Right cardiac atrium (tissue), 5 donors: Measurements from ENCODE around the gene YPEL3. TPM values are rescaled to one million over a fixed set of nuclear protein-coding genes. Genes with fewer than 3 reads are reported as not detected.
"Not testable (repeated sequence)": the region's sequence is repeated elsewhere in the genome, so short reads cannot be mapped to it uniquely, and the experiment has no call there.

Source experiments
- ATAC-seq, 2 donors: fragments of 200-7000 bp; cut with Tn5 transposase; one replicate each; pipeline versions ENCODE4 v1.8.0 to v1.9.1; 2020; ENCODE audit warnings: moderate library complexity in 2 of 2, mild to moderate bottlenecking in 1 of 2
- DNase-seq, 3 donors: peaks; one replicate each; pipeline ENCODE4 v3.0.0-alpha.2; 2020
- H3K27ac ChIP-seq: one replicate; pipeline ENCODE4 v1.5.1; 2013; ENCODE audit warnings: mild to moderate bottlenecking, low read length, control low read depth, moderate library complexity
- H3K27me3 ChIP-seq: one replicate; pipeline ENCODE4 v1.6.1; 2013; ENCODE audit not compliant: control insufficient read depth, insufficient read depth
- H3K4me1 ChIP-seq: one replicate; pipeline ENCODE4 v1.6.1; 2013; ENCODE audit warnings: low read length; ENCODE audit not compliant: control insufficient read depth, insufficient read depth
- H3K4me3 ChIP-seq: one replicate; pipeline ENCODE4 v1.5.1; 2013; ENCODE audit warnings: low read length, control low read depth
- H3K9me3 ChIP-seq: one replicate; pipeline ENCODE4 v1.6.1; 2013; ENCODE audit warnings: low read length; ENCODE audit not compliant: control insufficient read depth
- WGBS: extraction: QIAGEN DNeasy Blood & Tissue Kit; methylation state at CpG from one replicate; pipeline ENCODE4 v1.1.7; 2013; 5-methylcytosine and 5-hydroxymethylcytosine counted together
- intact Hi-C, 4 donors: fragments of 100-400 bp; cut with DNase I; formaldehyde crosslinking; loops; one replicate each; pipeline versions ENCODE4 v1.11.0 to v1.14.0; 2022 to 2023
- polyA plus RNA-seq: library from polyadenylated mRNA; stranded (reverse); fragments of 200-250 nt; gene quantifications from one replicate; pipeline ENCODE4 v1.2.3, GENCODE V29; 2013
- total RNA-seq, 4 donors: library from RNA; stranded (reverse); fragmentation: NEBNext Ultra II Directional; extraction: Animal tissue kit (Norgen Biotek cat#: 25700); gene quantifications; one replicate each; pipeline ENCODE4 v1.2.1, GENCODE V29; 2021
- donor health status: healthy with polysubstance abuse.
- donor health status: DM: no; HTN: yes; CAD: no.
- donor health status: DM: no; HTN: no; CAD: no.
- donor health status: DM: no; HTN: yes; CAD: no; lungs with severe emphysema.
- donor health status: DM: yes; HTN: yes; CAD: no.

The YPEL3 gene
- total and polyA plus RNA-seq, 5 donors = 54.4 to 118 (median 71.8) TPM

DNA sequence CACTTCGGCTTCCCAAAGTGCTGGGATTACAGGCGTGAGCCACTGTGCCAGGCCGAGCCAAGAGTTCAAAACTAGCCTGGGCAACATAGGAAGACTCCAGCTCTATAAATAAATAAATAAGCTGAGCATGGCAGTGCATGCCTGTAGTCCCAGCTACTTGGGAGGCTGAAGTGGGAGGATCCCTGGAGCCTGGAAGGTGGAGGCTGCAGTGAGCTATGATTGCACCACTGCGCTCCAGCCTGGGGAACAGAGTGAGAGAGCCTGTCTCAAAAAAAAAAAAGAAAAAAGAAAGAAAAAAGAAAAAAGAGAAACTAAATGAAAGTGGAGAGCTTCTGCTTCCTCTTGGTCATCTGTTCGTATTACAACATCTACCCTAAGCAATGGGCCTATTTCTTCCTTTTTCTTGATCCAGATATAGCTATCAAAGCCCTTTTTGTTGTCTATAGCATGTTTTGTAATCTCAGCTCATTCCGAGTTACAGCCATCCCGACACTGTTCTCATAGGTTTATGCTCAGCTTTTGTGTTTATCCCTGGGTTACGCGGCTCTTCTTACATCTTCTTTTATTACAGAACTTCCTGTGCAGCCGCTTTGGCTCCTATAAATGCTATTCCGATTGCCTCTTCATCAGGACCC lies 41.1 kb upstream of the YPEL3 start:
- Histone ChIP-seq H3K27me3 (no peaks in the 10 kb centered on the region), H3K27ac (no peak overlapping the region), H3K4me1 (peaks cover under 1% of the 10 kb centered on the region), H3K9me3 (no peaks in the 10 kb centered on the region), H3K4me3 (no peak overlapping the region)
- WGBS = 68% methylated on average over 11 of the region's 11 CpGs
- ATAC-seq = peak in 1 of 2 donors; percentile 32
- intact Hi-C loops = no loop called here
- DNase-seq = peak in 1 of 3 donors; percentile 23

DNA sequence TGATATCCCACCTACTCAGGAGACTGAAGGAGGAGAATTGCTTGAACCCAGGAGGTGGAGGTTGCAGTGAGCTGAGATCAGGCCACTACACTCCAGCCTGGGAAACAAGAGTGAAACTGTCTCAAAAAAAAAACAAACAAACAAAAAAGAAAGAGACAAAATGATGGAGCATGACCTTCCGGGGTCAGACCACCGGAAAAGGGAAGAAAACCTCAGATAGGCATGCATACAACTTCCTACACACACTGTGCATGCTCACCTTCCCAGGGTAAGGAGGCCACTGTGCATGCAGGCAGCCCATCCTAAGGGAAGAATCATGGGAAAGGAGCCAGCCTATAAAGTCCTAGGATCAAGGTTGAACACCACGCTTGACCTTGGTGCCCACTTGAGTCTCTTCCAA lies 36.6 kb upstream of the YPEL3 start:
- DNase-seq (no peak), ATAC-seq (no peak)
- Histone ChIP-seq H3K4me1 (peaks cover 3% of the 10 kb centered on the region), H3K4me3 (no peak overlapping the region), H3K27ac (no peak overlapping the region), H3K9me3 (no peaks in the 10 kb centered on the region), H3K27me3 (no peaks in the 10 kb centered on the region)
- 64% methylated on average over 3 of the region's 3 CpGs for whole genome bisulfite sequencing
- intact Hi-C loops = no loop called here

DNA sequence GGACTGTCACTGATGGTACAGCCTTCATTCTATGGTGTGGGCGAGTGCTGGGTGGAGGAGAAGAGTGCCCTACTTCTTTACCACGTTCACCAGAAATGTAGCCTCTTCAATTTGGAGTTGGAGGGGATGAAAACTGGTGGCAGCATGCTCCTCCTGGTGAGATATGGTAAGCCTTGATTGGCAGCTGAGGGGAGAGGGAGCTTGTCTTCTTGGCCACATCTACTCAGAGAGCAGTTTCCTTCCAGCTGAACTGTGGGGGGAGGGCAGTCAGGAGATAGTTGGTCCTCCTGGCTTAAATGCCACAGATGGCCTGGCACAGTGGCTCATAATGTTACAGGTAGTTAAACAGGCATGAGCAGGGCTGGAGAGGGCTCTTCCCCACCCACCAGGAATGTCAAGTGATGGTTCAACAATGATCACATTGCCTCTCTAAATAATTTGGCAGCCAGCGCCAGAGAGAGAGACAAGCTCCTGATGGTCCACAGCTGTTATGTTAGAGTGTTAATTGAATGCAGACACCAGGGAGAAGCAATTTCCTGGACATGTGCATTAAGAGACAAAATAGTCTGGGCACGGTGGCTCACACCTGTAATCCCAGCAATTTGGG lies 36.0 kb upstream of the YPEL3 start:
- 46% methylated on average over 4 of the region's 4 CpGs for WGBS
- Histone ChIP-seq H3K4me1 (peaks cover 3% of the 10 kb centered on the region), H3K4me3 (no peak overlapping the region), H3K27me3 (no peaks in the 10 kb centered on the region), H3K9me3 (no peaks in the 10 kb centered on the region), H3K27ac (no peak overlapping the region)
- peak in 1 of 3 donors; percentile 19 for DNase-seq
- no peak for ATAC-seq
- intact Hi-C loops = no loop called here

DNA sequence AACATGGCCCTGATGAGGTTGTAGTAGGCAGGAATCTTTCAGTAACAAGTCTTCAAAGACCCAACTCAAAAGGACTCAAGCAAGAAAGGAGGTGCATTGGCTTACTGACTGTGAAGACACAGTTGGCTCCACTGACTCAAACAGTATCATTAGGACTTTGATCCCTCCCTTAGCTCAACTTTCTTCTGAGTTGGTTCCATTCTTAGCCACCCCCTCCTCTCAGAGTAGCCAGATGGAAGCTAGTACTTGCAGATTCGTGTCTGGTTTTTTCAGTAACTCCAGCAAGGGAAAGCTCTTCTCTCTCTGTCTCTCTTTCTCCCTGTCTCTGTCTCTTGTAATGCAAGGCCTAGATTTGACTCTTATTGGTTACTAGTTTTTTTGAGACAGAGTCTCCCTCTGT lies 32.0 kb upstream of the YPEL3 start:
- no peak overlapping the region for H3K27ac ChIP-seq
- no peaks in the 10 kb centered on the region for H3K9me3 ChIP-seq
- no peak for ATAC-seq
- H3K4me1 ChIP-seq = peaks cover 3% of the 10 kb centered on the region
- 98% methylated on average over 1 of the region's 1 CpG for WGBS
- no peaks in the 10 kb centered on the region for H3K27me3 ChIP-seq
- no peak for DNase-seq
- intact Hi-C loops = no loop called here
- H3K4me3 ChIP-seq = no peak overlapping the region

DNA sequence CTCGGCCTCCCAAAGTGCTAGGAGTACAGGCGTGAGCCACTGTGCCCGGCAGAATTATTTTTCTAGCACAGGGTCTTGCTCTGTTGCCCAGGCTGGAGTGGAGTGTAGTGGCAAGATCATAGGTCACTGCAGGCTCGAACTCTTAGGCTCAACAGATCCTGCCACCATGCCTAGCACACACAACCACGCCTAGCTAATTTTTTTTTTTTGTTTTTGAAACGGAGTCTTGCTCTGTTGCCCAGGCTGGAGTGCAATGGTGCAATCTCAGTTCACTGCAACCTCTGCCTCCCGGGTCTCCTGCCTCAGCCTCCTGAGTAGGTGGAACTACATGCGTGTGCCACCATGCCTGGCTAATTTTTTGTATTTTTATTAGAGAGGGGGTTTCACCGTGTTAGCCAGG lies 29.7 kb upstream of the YPEL3 start:
- H3K4me1 ChIP-seq, H3K27me3 ChIP-seq, H3K9me3 ChIP-seq, H3K4me3 ChIP-seq, intact Hi-C loops, H3K27ac ChIP-seq, ATAC-seq: not testable (repeated sequence)
- peak in 1 of 3 donors; percentile 32 for DNase-seq
- 92% methylated on average over 9 of the region's 9 CpGs for WGBS

DNA sequence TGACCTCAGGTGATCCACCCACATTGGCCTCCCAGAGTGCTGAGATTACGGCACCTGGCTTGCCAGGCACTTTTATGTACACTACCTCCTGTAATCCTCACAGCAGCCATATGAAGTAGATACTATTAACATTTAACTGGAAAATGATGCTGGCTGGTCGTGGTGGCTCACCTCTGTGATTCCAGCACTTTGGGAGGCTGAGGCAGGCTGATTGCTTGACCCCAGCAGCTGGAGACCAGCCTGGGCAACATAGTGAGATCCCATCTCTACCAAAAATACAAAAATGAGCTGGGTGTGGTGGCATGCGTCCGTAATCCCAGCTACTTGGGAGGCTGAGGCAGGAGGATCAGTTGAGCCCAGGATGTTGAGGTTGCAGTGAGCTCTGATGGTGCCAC lies 29.0 kb upstream of the YPEL3 start:
- no peak overlapping the region for H3K4me3 ChIP-seq
- 93% methylated on average over 4 of the region's 4 CpGs for WGBS
- H3K4me1 ChIP-seq = peaks cover 3% of the 10 kb centered on the region
- no peak overlapping the region for H3K27ac ChIP-seq
- DNase-seq (peak in 1 of 3 donors; percentile 13), ATAC-seq (no peak)
- H3K27me3 ChIP-seq = no peaks in the 10 kb centered on the region
- intact Hi-C loops = no loop called here
- H3K9me3 ChIP-seq = no peaks in the 10 kb centered on the region

DNA sequence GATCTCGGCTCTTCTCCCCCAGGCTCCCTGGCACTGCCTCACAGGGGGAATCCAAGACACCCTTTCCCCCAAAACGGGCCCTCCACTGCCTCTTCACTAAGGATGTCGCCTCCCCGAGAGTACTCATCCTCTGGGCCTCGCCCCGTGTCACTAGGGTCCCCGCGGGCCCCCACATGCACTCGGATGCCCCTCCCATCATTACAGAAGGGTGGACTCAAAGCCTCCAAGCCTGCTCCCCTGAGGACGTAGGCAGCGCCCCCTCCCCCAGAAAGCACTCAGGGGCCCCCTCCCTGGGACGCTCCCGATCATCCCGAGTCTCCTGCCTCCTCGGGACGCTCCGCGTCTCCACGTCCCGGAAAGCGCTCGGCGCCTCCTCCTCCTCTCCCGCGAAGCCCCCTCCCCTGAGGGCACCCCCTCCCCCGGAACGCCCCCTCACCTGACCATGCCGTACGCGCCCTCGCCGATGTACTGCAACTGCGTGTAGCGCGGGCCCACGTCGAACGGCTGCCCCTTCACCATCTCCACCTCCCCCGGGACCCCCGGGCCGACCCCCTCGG lies 26.7 kb upstream of the YPEL3 start:
- Histone ChIP-seq H3K9me3 (no peaks in the 10 kb centered on the region), H3K4me3 (peak overlapping the region; percentile 93), H3K4me1 (peaks cover 3% of the 10 kb centered on the region), H3K27ac (peak overlapping the region; percentile 92), H3K27me3 (no peaks in the 10 kb centered on the region)
- DNase-seq = no peak
- intact Hi-C loops = no loop called here
- under 1% methylated on average over 42 of the region's 42 CpGs for WGBS
- peak; percentile 29 to 33 for ATAC-seq

DNA sequence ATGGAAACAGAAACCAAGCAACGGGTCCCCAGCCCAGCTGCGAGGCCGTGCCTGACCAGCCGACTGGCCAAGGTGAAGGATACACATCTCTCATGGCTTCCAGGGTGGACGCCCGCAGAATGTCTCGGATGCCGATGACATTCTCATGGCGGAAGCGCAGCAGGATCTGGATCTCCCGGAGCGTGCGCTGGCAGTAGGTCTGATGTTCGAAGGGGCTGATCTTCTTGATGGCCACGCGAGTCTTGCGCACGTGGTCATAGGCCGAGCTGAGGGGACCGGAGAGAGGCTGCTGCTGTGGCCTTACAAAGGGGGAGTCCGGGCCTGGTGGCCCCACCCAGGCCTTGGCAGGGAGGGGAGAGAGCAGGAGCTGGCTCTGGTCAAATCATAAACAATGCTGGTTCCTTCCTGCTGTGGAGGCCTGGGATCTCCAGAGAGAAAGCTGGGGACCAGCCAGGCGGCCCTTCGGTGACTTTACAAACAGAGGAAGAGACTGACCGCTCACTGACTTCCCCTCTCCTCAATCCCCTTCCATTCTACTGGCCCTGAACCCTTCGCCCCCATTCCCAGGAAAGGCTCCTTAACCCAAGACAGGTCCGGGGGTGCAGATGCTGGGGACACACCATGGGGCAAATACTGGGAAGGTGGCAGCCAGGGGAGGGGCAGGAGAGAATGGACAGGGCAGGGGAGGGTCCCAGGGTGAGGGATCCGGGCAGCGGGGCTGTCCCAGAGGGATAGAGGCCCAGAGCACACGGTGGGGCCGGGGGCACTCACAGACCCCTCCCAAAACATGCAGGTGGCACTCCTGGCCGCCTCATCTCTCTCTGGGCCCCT lies 25.9 kb upstream of the YPEL3 start:
- peaks cover 3% of the 10 kb centered on the region for H3K4me1 ChIP-seq
- intact Hi-C loops = no loop called here
- ATAC-seq = peak; percentile 85 to 92
- H3K4me3 ChIP-seq = peak overlapping the region; percentile 93
- no peaks in the 10 kb centered on the region for H3K9me3 ChIP-seq
- DNase-seq = peak; percentile 90 to 95 (median 95)
- peak overlapping the region; percentile 92 for H3K27ac ChIP-seq
- H3K27me3 ChIP-seq = no peaks in the 10 kb centered on the region
- WGBS = 35% methylated on average over 31 of the region's 31 CpGs

DNA sequence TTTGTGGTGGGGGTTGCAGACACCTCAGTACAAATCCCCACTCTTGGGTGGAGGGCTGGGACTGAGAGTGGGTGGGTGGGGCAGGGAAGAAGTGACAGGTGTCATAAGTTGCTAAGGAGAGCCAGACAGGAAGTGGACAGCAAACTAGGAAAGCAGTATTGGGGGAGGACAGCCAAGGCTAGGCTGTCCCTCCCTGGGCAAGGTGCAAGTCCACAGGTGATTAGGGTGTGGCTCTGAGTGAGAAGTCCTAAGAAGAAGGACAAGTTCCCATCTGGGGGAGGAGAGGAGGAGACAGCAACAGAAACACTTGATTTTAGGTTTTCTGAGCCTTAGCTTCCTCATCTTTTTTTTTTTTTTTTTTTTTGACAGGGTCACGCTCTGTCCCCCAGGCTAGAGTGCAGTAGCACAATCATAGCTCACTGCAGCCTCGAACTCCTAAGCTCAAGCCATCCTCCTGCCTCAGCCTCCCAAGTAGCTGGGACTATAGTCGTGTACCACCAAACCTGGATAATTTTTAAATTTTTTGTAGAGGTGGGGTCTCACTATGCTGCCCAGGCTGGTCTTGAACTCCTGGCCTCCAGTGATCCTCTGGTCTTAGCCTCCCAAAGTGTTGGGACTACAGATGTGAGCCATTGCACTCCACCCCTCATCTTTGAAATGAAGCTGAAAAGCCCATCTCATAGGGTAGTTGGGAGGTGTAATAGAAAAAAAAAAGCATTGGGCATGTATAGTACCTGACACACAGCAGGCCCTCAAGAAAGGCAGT lies 24.5 kb upstream of the YPEL3 start:
- Histone ChIP-seq H3K27me3 (no peaks in the 10 kb centered on the region), H3K4me1 (peaks cover 3% of the 10 kb centered on the region), H3K27ac (no peak overlapping the region), H3K9me3 (no peaks in the 10 kb centered on the region), H3K4me3 (no peak overlapping the region)
- intact Hi-C loops = no loop called here
- WGBS = 94% methylated on average over 3 of the region's 3 CpGs
- no peak for ATAC-seq
- peak in 1 of 3 donors; percentile 0 for DNase-seq

DNA sequence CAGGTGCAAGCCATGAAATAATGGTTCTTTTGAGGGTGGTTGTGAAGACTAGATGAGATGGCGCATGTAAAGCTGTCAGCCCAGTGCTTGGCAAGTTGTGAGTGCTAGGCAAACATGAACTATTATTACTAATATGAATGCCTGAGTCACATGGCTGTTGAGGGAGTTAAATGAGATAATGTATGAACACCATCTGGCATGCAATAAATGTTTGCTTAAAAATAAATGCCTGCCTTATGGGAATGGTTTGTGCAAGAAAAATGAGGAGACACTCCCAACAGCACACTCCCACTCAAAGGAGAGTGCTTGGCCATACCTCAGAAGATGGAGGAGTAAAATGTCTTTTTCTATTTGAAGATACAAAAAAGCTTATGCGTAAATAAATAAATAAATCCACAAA lies 23.4 kb upstream of the YPEL3 start:
- no peaks in the 10 kb centered on the region for H3K9me3 ChIP-seq
- DNase-seq = no peak
- no peaks in the 10 kb centered on the region for H3K27me3 ChIP-seq
- ATAC-seq = no peak
- H3K4me1 ChIP-seq = peaks cover 3% of the 10 kb centered on the region
- WGBS = 89% methylated on average over 2 of the region's 2 CpGs
- intact Hi-C loops = no loop called here
- H3K27ac ChIP-seq = no peak overlapping the region
- H3K4me3 ChIP-seq = no peak overlapping the region
